Liver (tissue), 9 donors: ENCODE measurements around the gene PEAK1. TPM values are rescaled to one million over a fixed set of nuclear protein-coding genes. Genes with fewer than 3 reads are reported as not detected.

Source experiments
- DNase-seq: peaks from one replicate; pipeline ENCODE4 v3.0.0-alpha.2; 2017; ENCODE audit warnings: low spot score
- H3K27ac ChIP-seq, 2 donors: one replicate each; pipeline ENCODE4 v1.7.0; 2013; ENCODE audit warnings: inconsistent platforms in 2 of 2, low read length in 2 of 2, control low read depth in 1 of 2, low read depth in 1 of 2, mild to moderate bottlenecking in 1 of 2
- H3K27me3 ChIP-seq, 4 donors: one replicate each; pipeline versions ENCODE4 v1.6.1 to v1.7.0; 2013; ENCODE audit warnings: low read length in 3 of 4, inconsistent platforms in 1 of 4, mild to moderate bottlenecking in 1 of 4, moderate library complexity in 1 of 4; ENCODE audit not compliant: control insufficient read depth in 4 of 4, insufficient read depth in 4 of 4
- H3K36me3 ChIP-seq, 4 donors: one replicate each; pipeline versions ENCODE4 v1.6.1 to v1.7.0; 2013; ENCODE audit warnings: low read length in 3 of 4, mild to moderate bottlenecking in 3 of 4, low read depth in 1 of 4, moderate library complexity in 1 of 4; ENCODE audit not compliant: control insufficient read depth in 4 of 4, insufficient read depth in 3 of 4
- H3K4me1 ChIP-seq, 4 donors: one replicate each; pipeline versions ENCODE4 v1.6.1 to v1.7.0; 2013; ENCODE audit warnings: low read length in 3 of 4, mild to moderate bottlenecking in 3 of 4, moderate library complexity in 1 of 4; ENCODE audit not compliant: control insufficient read depth in 4 of 4, insufficient read depth in 4 of 4
- H3K4me3 ChIP-seq, 3 donors: one replicate each; pipeline versions ENCODE4 v1.6.1 to v1.7.0; 2013; ENCODE audit warnings: low read length in 3 of 3, control low read depth in 1 of 3, low read depth in 1 of 3, mild to moderate bottlenecking in 1 of 3
- H3K9ac ChIP-seq, 2 donors: one replicate each; pipeline ENCODE4 v1.7.0; 2013; ENCODE audit warnings: low read length in 2 of 2, mild to moderate bottlenecking in 2 of 2, moderate library complexity in 2 of 2, control low read depth in 1 of 2, low read depth in 1 of 2
- H3K9me3 ChIP-seq, 4 donors: one replicate each; pipeline versions ENCODE4 v1.6.1 to v1.7.0; 2013; ENCODE audit warnings: low read length in 3 of 4; ENCODE audit not compliant: control insufficient read depth in 4 of 4
- ATF3 ChIP-seq: IDR thresholded peaks from 2 replicates; pipeline ENCODE4 v1.6.1; 2016; ENCODE audit warnings: antibody characterized with exemption
- CTCF ChIP-seq: fragments of 150-350 bp; IDR thresholded peaks from 2 replicates; pipeline ENCODE4 v1.5.1; 2017; ENCODE audit warnings: improper control_type of control experiment, low read depth, low read length; ENCODE audit not compliant: missing input control
- EGR1 ChIP-seq, 2 donors: IDR thresholded peaks; 2 replicates each; pipeline ENCODE4 v1.6.1; 2016 to 2018; ENCODE audit warnings: antibody characterized with exemption in 2 of 2, low read depth in 2 of 2
- FOXA1 ChIP-seq: IDR thresholded peaks from 2 replicates; pipeline ENCODE4 v1.6.1; 2016; ENCODE audit warnings: antibody characterized with exemption
- FOXA2 ChIP-seq: IDR thresholded peaks from 2 replicates; pipeline ENCODE4 v1.6.1; 2016; ENCODE audit warnings: antibody characterized with exemption
- GABPA ChIP-seq, 2 donors: IDR thresholded peaks in 1 of 2; conservative IDR thresholded peaks in 1 of 2; 2 replicates each; pipeline ENCODE4 v1.6.1; 2016; ENCODE audit warnings: antibody characterized with exemption in 2 of 2, mild to moderate bottlenecking in 1 of 2, moderate library complexity in 1 of 2
- HNF4A ChIP-seq, 2 donors: conservative IDR thresholded peaks; 2 replicates each; pipeline ENCODE4 v1.6.1; 2016; ENCODE audit warnings: antibody characterized with exemption in 2 of 2, mild to moderate bottlenecking in 2 of 2
- HNF4G ChIP-seq: IDR thresholded peaks from 2 replicates; pipeline ENCODE4 v1.6.1; 2016; ENCODE audit warnings: antibody characterized with exemption
- JUND ChIP-seq, 2 donors: IDR thresholded peaks; 2 replicates each; pipeline ENCODE4 v1.6.1; 2016; ENCODE audit warnings: antibody characterized with exemption in 2 of 2
- NR2F2 ChIP-seq: IDR thresholded peaks from 2 replicates; pipeline ENCODE4 v1.6.1; 2016; ENCODE audit warnings: antibody characterized with exemption
- RAD21 ChIP-seq, 2 donors: IDR thresholded peaks; 2 replicates each; pipeline ENCODE4 v1.6.1; 2016; ENCODE audit warnings: antibody characterized with exemption in 2 of 2, mild to moderate bottlenecking in 2 of 2
- SP1 ChIP-seq: IDR thresholded peaks from 2 replicates; pipeline ENCODE4 v1.6.1; 2018; ENCODE audit warnings: antibody characterized with exemption, mild to moderate bottlenecking
- YY1 ChIP-seq: IDR thresholded peaks from 2 replicates; pipeline ENCODE4 v1.6.1; 2016; ENCODE audit warnings: antibody characterized with exemption, mild to moderate bottlenecking
- ZBTB33 ChIP-seq: IDR thresholded peaks from 2 replicates; pipeline ENCODE4 v1.6.1; 2016; ENCODE audit warnings: antibody characterized with exemption
- WGBS: extraction: QIAGEN DNeasy Blood & Tissue Kit; methylation state at CpG from one replicate; pipeline ENCODE4 v1.1.7; 2013; 5-methylcytosine and 5-hydroxymethylcytosine counted together
- polyA plus RNA-seq, 2 donors: library from polyadenylated mRNA; stranded (reverse) in 1 of 2; unstranded in 1 of 2; fragments of 200-250 nt in 1 of 2; fragments of >200 nt in 1 of 2; fragmentation: Nextera tagmentation in 1 of 2; extraction: Ambion mirVana in 1 of 2; gene quantifications; one replicate each; pipeline versions ENCODE4 v1.2.1 to v1.2.3, GENCODE V29; 2013 to 2015
- total RNA-seq, 2 donors: library from RNA; depleted of rRNA; stranded (reverse); fragments of >200 nt; gene quantifications; one replicate each; pipeline ENCODE4 v1.2.3, GENCODE V29; 2014
- TF ChIP-seq, protein P1 (sequence below): IDR thresholded peaks from 2 replicates; pipeline ENCODE4 v1.6.1; 2016; ENCODE audit warnings: antibody characterized with exemption, mild to moderate bottlenecking
- donor health status: healthy.
- donor health status: healthy.
- donor health status: healthy.
- donor health status: healthy.
- donor health status: healthy.

The PEAK1 gene
- total and polyA plus RNA-seq, 4 donors = 1.8 to 14.9 (median 5.8) TPM

DNA sequence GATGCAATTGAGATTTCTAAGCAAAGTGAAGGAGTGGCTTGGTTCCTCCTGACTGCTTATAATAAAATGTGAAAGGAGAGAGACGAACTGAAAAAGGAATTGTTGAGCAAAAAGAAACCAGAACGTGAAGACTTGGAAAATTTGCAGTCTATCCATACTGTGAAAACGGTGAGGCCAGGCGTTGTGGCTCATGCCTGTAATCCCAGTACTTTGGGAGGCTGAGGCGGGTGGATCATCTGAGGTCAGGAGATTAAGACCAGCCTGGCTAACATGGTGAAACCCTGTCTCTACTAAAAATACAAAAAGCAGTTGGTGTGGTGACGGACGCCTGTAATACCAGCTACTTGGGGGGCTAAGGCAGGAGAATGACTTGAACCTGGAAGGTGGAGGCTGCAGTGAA is 292.3 kb downstream of the PEAK1 start:
- H3K9ac ChIP-seq = no peak overlapping the region

GRCh38 chr15:77126529-77127326 is 293.2 kb downstream of the PEAK1 start:
- no peak for DNase-seq

More for the DNA sequence above, 292.3 kb downstream of the PEAK1 start:
- WGBS = 95% methylated on average over 7 of the region's 7 CpGs
- Histone ChIP-seq H3K4me1 (peaks cover 0 to 3% (median 0%) of the 10 kb centered on the region in 4 donors), H3K27me3 (no peaks in the 10 kb centered on the region), H3K4me3 (no peak overlapping the region), H3K27ac (no peak overlapping the region), H3K36me3 (peaks cover 0 to under 1% (median 0%) of the 10 kb centered on the region in 4 donors), H3K9me3 (no peaks in the 10 kb centered on the region)
- DNase-seq = no peak
- no peak for TF ChIP-seq RAD21 (IDR thresholded peaks at IDR 0.05)
- TF ChIP-seq SP1 = no peak
- TF ChIP-seq JUND (IDR thresholded peaks at IDR 0.05) = no peak
- no peak for TF ChIP-seq NR2F2
- TF ChIP-seq ZBTB33 = no peak
- TF ChIP-seq ATF3 = no peak
- TF ChIP-seq EGR1 (IDR thresholded peaks at IDR 0.05; ENCODE audit: low read depth in 2 of 2) = no peak
- no peak for TF ChIP-seq GABPA (IDR thresholded peaks at IDR 0.05 in 1 of 2, conservative IDR thresholded peaks at IDR 0.05 in 1 of 2)

More at GRCh38 chr15:77126529-77127326, 293.2 kb downstream of the PEAK1 start:
- H3K27me3 ChIP-seq = no peaks in the 10 kb centered on the region
- peaks cover 0 to 3% (median 0%) of the 10 kb centered on the region in 4 donors for H3K4me1 ChIP-seq
- H3K4me3 ChIP-seq = no peak overlapping the region
- H3K9ac ChIP-seq = no peak overlapping the region
- no peak overlapping the region for H3K27ac ChIP-seq
- H3K36me3 ChIP-seq = no peaks in the 10 kb centered on the region
- TF ChIP-seq SP1 = no peak
- TF ChIP-seq JUND (IDR thresholded peaks at IDR 0.05) = no peak
- no peak for TF ChIP-seq FOXA1
- no peak for TF ChIP-seq CTCF
- no peak for TF ChIP-seq GABPA (IDR thresholded peaks at IDR 0.05 in 1 of 2, conservative IDR thresholded peaks at IDR 0.05 in 1 of 2)
- no peak for TF ChIP-seq YY1
- TF ChIP-seq ATF3 = no peak
- no peak for TF ChIP-seq FOXA2
- no peak for TF ChIP-seq ZBTB33
- TF ChIP-seq, protein P1, sequence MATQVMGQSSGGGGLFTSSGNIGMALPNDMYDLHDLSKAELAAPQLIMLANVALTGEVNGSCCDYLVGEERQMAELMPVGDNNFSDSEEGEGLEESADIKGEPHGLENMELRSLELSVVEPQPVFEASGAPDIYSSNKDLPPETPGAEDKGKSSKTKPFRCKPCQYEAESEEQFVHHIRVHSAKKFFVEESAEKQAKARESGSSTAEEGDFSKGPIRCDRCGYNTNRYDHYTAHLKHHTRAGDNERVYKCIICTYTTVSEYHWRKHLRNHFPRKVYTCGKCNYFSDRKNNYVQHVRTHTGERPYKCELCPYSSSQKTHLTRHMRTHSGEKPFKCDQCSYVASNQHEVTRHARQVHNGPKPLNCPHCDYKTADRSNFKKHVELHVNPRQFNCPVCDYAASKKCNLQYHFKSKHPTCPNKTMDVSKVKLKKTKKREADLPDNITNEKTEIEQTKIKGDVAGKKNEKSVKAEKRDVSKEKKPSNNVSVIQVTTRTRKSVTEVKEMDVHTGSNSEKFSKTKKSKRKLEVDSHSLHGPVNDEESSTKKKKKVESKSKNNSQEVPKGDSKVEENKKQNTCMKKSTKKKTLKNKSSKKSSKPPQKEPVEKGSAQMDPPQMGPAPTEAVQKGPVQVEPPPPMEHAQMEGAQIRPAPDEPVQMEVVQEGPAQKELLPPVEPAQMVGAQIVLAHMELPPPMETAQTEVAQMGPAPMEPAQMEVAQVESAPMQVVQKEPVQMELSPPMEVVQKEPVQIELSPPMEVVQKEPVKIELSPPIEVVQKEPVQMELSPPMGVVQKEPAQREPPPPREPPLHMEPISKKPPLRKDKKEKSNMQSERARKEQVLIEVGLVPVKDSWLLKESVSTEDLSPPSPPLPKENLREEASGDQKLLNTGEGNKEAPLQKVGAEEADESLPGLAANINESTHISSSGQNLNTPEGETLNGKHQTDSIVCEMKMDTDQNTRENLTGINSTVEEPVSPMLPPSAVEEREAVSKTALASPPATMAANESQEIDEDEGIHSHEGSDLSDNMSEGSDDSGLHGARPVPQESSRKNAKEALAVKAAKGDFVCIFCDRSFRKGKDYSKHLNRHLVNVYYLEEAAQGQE = no peak
- no peak for TF ChIP-seq RAD21 (IDR thresholded peaks at IDR 0.05)
- no peak for TF ChIP-seq EGR1 (IDR thresholded peaks at IDR 0.05; ENCODE audit: low read depth in 2 of 2)
- no peak for TF ChIP-seq HNF4A (conservative IDR thresholded peaks at IDR 0.05)
- no peak for TF ChIP-seq HNF4G
- WGBS = 90% methylated on average over 3 of the region's 3 CpGs
- no peaks in the 10 kb centered on the region for H3K9me3 ChIP-seq
